Neural progenitor cell (in vitro differentiated cells): ENCODE data around the gene VWC2L. TPM values are rescaled to one million over a fixed set of nuclear protein-coding genes. Genes with fewer than 3 reads are reported as not detected.

Source experiments
- DNase-seq: peaks from one replicate; pipeline ENCODE4 v3.0.0-alpha.2; 2016; ENCODE audit warnings: low spot score
- H2AFZ ChIP-seq: fragments of 200-600 bp; sonication (generic); replicated peaks from 2 replicates; pipeline ENCODE4 v1.6.1; 2016; ENCODE audit warnings: antibody characterized with exemption
- H3F3A ChIP-seq: fragments of 200-600 bp; sonication (generic); 2 replicates; pipeline ENCODE4 v1.6.1; 2016; ENCODE audit warnings: antibody characterized with exemption, low read depth
- H3K27ac ChIP-seq: fragments of 200-600 bp; sonication (generic); 2 replicates; pipeline ENCODE4 v1.5.1; 2016; ENCODE audit warnings: mild to moderate bottlenecking
- H3K27me3 ChIP-seq: fragments of 200-600 bp; sonication (generic); 2 replicates; pipeline ENCODE4 v1.6.1; 2016; ENCODE audit warnings: mild to moderate bottlenecking, moderate library complexity
- H3K36me3 ChIP-seq: fragments of 200-600 bp; sonication (generic); 2 replicates; pipeline ENCODE4 v1.5.1; 2016
- H3K4me1 ChIP-seq: fragments of 200-600 bp; sonication (generic); 2 replicates; pipeline ENCODE4 v1.6.1; 2016; ENCODE audit warnings: mixed run types
- H3K4me2 ChIP-seq: fragments of 200-600 bp; sonication (generic); 2 replicates; pipeline ENCODE4 v1.6.1; 2016
- H3K4me3 ChIP-seq: fragments of 200-600 bp; sonication (generic); 2 replicates; pipeline ENCODE4 v1.5.1; 2016
- H3K79me2 ChIP-seq: fragments of 200-600 bp; sonication (generic); 2 replicates; pipeline ENCODE4 v1.6.1; 2016; ENCODE audit warnings: low read depth
- H3K9ac ChIP-seq: fragments of 200-600 bp; sonication (generic); 2 replicates; pipeline ENCODE4 v1.6.1; 2016
- H3K9me3 ChIP-seq: fragments of 200-600 bp; sonication (generic); 2 replicates; pipeline ENCODE4 v1.5.1; 2016; ENCODE audit warnings: low read depth
- H4K20me1 ChIP-seq: fragments of 200-600 bp; sonication (generic); 2 replicates; pipeline ENCODE4 v1.6.1; 2016; ENCODE audit warnings: low read depth
- H3K27ac Mint-ChIP-seq: 3 replicates; pipeline ENCODE4 v1.8.0; 2021; ENCODE audit warnings: mixed read lengths
- H3K27me3 Mint-ChIP-seq: 2 replicates; pipeline ENCODE4 v1.8.0; 2022; ENCODE audit warnings: low read depth, mild to moderate bottlenecking, inconsistent platforms, moderate library complexity, mixed read lengths; ENCODE audit not compliant: insufficient read depth
- H3K36me3 Mint-ChIP-seq: 3 replicates; pipeline ENCODE4 v1.8.0; 2021; ENCODE audit warnings: mixed read lengths
- H3K4me1 Mint-ChIP-seq: 3 replicates; pipeline ENCODE4 v1.8.0; 2021; ENCODE audit warnings: mixed read lengths
- H3K4me3 Mint-ChIP-seq: 3 replicates; pipeline ENCODE4 v1.8.0; 2021; ENCODE audit warnings: mild to moderate bottlenecking, moderate library complexity, mixed read lengths
- H3K9me3 Mint-ChIP-seq: 3 replicates; pipeline ENCODE4 v1.8.0; 2020; ENCODE audit warnings: mixed read lengths
- CTCF ChIP-seq: fragments of 200-600 bp; sonication (generic); IDR thresholded peaks from 2 replicates; pipeline ENCODE4 v1.5.1; 2017; ENCODE audit warnings: antibody characterized with exemption, mild to moderate bottlenecking
- EZH2 ChIP-seq: fragments of 200-600 bp; sonication (generic); IDR thresholded peaks from 2 replicates; pipeline ENCODE4 v1.6.1; 2017; ENCODE audit warnings: antibody characterized with exemption, mild to moderate bottlenecking, moderate library complexity
- EZH2phosphoT487 ChIP-seq: fragments of 200-600 bp; sonication (generic); IDR thresholded peaks from 2 replicates; pipeline ENCODE4 v1.6.1; 2017; ENCODE audit warnings: antibody characterized with exemption
- total RNA-seq: library from RNA; depleted of rRNA; stranded (reverse); fragments of >200 nt; gene quantifications from 2 replicates; pipeline ENCODE4 v1.2.3, GENCODE V29; 2015; ENCODE audit warnings: low replicate concordance

VWC2L gene
- total RNA-seq, 1 donor from 2014 or later = not detected

DNA sequence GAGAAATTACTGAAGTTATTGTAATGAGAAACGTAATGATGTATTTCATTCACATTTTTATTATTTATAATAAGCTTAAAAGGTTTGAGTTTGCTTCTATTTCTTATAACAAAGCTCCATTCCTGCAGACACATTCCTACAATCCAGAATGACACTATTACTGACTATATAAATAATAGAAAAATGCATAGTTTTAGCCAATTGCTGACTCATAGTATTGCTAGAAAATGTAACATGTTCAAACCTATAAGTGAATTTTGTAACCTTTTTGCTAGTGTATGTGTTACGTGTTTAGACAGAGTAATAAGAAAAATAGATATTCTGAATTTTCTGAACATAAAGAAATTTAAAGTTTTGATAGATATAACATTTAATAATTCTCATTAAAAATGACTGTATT lies 9.3 kb upstream of the VWC2L start:
- Histone ChIP-seq H3K27ac (no peak overlapping the region), H3K4me2 (no peak overlapping the region), H3K4me3 (no peak overlapping the region), H4K20me1 (no peaks in the 10 kb centered on the region), H3K36me3 (no peaks in the 10 kb centered on the region), H3K4me1 (no peaks in the 10 kb centered on the region), H3K9ac (no peak overlapping the region), H3K27me3 (no peaks in the 10 kb centered on the region), H3K9me3 (no peaks in the 10 kb centered on the region), H2AFZ (no peak overlapping the region), H3K79me2 (no peaks in the 10 kb centered on the region), H3F3A (no peaks in the 10 kb centered on the region)
- no peaks in the 10 kb centered on the region for H3K4me1 Mint-ChIP-seq
- no peak overlapping the region for H3K4me3 Mint-ChIP-seq
- H3K27me3 Mint-ChIP-seq = peaks cover 2% of the 10 kb centered on the region
- TF ChIP-seq EZH2 (no peak), EZH2phosphoT487 (no peak), CTCF (no peak)
- no peak for DNase-seq
- H3K9me3 Mint-ChIP-seq = no peaks in the 10 kb centered on the region
- no peaks in the 10 kb centered on the region for H3K36me3 Mint-ChIP-seq
- H3K27ac Mint-ChIP-seq = no peak overlapping the region

DNA sequence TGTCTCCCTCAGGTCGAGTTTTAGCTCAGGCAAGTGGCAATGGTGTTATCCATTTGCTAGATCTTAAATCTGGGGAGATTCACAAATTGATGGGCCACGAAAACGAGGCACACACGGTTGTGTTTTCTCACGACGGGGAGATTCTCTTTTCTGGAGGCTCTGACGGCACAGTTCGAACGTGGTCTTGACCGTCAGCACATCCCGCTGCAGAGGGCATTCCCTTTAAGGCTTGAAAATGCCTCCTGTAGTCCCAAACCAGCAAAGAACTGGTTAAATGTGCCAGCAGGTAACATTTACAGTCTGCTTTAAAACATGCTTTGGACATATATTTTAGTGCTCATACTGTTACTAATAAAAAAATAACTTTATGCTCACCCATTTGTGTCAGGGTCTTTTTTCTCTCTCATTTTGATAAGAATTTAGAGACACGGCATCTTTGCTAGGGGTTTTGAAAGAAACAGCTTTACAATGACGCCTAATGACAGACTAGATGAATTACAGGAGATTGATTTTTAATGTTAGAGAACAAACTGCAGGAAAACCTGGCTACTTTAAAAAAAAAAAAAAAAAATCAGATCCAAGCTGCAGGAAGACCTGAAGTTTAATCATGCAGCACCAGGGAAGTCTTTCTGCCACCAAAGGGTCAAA lies 602 bp upstream of the VWC2L start:
- Histone ChIP-seq H3K79me2 (no peaks in the 10 kb centered on the region), H4K20me1 (peaks cover 3% of the 10 kb centered on the region), H3K4me2 (no peak overlapping the region), H3K4me3 (no peak overlapping the region), H2AFZ (no peak overlapping the region), H3K9ac (no peak overlapping the region), H3F3A (no peaks in the 10 kb centered on the region), H3K4me1 (no peaks in the 10 kb centered on the region), H3K9me3 (no peaks in the 10 kb centered on the region), H3K27ac (no peak overlapping the region), H3K36me3 (no peaks in the 10 kb centered on the region), H3K27me3 (peaks cover 20% of the 10 kb centered on the region)
- Mint-ChIP-seq H3K4me3 (no peak overlapping the region), H3K9me3 (no peaks in the 10 kb centered on the region), H3K27me3 (no peaks in the 10 kb centered on the region), H3K4me1 (peaks cover 7% of the 10 kb centered on the region), H3K27ac (no peak overlapping the region), H3K36me3 (no peaks in the 10 kb centered on the region)
- TF ChIP-seq EZH2 (no peak), CTCF (no peak), EZH2phosphoT487 (no peak)
- DNase-seq = no peak

DNA sequence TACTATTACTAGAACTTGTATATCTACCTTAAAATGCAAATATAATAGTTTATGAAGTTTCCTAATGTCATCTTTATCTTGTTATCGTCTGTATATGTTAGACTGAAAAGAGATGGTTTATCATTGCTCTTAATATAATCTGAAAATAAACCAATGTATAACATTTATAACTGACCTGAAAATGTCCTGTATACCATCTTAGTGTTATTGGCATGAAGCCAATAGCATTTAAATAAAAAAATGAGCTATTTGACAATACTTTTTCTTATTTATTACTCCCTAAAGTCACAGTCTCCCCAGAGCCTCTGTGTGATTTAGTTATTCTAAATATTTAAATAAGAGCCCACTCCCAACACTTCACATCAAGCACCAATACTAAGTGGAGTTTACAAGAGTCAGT lies 1.8 kb downstream of the VWC2L start:
- no peak for TF ChIP-seq EZH2
- no peak for TF ChIP-seq CTCF
- TF ChIP-seq EZH2phosphoT487 = no peak
- no peak overlapping the region for H3K27ac ChIP-seq
- no peaks in the 10 kb centered on the region for H3K9me3 ChIP-seq
- Mint-ChIP-seq H3K27me3 (no peaks in the 10 kb centered on the region), H3K9me3 (no peaks in the 10 kb centered on the region), H3K4me3 (no peak overlapping the region), H3K4me1 (peaks cover 7% of the 10 kb centered on the region), H3K27ac (no peak overlapping the region), H3K36me3 (no peaks in the 10 kb centered on the region)
- no peaks in the 10 kb centered on the region for H3F3A ChIP-seq
- no peak for DNase-seq
- H3K27me3 ChIP-seq = peaks cover 20% of the 10 kb centered on the region
- H4K20me1 ChIP-seq = peaks cover 3% of the 10 kb centered on the region
- H3K4me3 ChIP-seq = no peak overlapping the region
- no peak overlapping the region for H2AFZ ChIP-seq
- no peak overlapping the region for H3K4me2 ChIP-seq
- H3K36me3 ChIP-seq = no peaks in the 10 kb centered on the region
- H3K4me1 ChIP-seq = no peaks in the 10 kb centered on the region
- no peak overlapping the region for H3K9ac ChIP-seq
- no peaks in the 10 kb centered on the region for H3K79me2 ChIP-seq
